ENCODE data around the gene C4orf33.
"Not testable (repeated sequence)": the region's sequence is repeated elsewhere in the genome, so short reads cannot be mapped to it uniquely, and the experiment has no call there.

C4orf33 gene

DNA sequence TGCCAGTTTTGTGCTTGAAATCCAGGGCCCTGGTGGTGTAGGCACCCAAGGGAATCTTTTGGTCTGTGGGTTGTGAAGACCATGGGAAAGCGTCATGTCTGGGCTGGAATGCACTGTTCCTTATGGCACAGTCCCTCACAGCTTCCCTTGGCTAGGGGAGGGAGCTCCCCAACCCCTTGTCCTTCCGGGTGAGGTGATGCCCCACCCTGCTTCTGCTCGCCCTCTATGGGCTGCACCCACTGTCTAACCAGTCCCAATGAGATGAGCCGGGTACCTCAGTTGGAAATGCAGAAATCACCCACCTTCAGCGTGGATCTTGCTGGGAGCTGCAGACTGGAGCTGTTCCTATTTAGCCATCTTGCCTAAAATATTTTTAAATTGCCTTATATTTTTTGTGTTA lies 30.7 kb downstream of the C4orf33 start:
- not testable (repeated sequence) for DNase-seq (ENCODE audit: low read depth in 3 of 3, low spot score in 1 of 3)

DNA sequence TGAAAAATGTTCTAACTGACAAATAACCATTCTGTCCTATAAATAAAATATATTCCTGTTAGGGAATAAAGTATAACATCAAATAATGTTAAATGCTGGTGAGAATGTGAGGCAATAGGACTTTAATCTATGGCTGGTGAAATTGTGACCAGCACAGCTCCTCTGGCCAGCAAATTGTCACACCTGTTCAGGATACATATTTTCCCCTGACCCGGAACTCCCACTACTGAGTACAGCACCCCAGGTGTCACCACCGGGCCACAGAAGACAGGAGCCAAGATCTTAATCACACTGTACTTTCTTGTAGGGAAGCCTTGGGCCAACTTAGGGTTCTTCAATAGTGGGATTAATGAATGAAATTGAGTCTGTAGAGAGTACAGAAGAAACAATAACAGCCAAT lies 33.2 kb downstream of the C4orf33 start:
- DNase-seq (ENCODE audit: low read depth in 3 of 3, low spot score in 1 of 3) = no peak

DNA sequence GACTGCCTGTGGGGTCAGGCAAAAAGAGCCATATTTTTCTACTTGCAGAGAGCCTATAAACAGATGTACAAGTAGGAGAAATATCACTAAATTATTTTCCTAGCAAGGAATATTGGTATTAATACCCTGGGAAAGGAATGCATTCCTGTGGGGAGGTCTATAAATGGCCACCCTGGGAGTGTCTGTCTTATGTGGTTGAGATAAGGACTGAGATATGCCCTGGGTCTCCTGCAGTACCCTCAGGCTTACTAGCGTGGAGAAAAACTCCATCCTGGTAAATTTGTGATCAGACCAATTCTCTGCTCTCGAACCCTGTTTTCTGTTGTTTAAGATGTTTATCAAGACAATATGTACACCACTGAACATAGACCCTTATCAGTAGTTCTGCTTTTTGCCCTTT lies 35.4 kb downstream of the C4orf33 start:
- no peak for DNase-seq (ENCODE audit: low read depth in 3 of 3, low spot score in 1 of 3)

DNA sequence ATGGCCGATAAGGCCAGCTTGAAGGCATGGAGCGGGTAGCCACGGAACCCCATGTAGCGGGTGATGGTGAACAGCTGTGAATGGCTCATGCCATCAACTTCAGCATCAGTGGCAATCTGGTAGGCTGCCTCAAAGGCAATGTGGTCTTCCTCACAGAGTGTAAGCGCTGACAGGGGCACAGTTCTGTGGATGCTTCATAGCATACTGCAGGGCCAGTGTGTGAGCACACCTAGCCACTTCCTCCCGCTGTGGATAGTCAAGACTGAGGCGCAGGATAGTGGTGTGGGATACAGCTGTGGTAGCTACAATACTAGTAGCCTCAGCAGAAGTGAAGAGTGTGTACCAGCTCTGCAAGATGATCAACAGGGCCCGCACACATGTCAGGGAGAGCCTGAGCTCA lies 40.5 kb downstream of the C4orf33 start:
- no peak for DNase-seq (ENCODE audit: low read depth in 3 of 3, low spot score in 1 of 3)

DNA sequence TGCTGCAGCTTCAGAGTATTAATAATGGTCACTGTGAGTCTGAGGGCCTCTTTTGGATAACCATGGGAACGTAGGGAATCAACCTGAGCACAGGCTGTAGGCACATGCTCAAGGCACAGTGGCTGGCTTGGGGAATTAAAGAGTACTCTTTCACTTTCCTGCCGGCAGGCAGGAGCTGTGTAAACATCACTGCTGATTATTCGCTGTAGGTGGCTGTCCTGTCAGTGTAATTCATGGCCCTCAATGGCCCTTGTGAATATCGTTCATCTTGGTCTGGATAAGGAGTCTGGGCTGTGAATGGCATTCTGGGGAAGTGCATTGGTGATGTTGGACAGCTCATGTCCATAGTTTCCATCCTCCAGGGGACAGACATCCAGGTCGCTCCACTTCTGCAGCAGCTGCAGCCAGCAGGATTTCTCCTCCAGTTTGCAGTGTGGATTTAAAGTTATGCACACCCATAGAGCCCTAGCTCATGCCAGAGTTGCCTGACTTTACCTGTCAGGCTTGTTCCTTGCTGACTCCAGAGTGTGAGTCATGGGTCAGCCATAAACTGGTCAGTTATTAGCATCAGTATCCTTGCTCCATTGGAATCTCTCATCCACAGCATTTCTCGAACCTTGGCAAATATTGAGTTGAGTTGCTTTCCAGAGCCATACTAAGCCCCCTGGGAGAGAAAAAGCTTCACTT lies 43.0 kb downstream of the C4orf33 start:
- no peak for DNase-seq (ENCODE audit: low read depth in 3 of 3, low spot score in 1 of 3)

DNA sequence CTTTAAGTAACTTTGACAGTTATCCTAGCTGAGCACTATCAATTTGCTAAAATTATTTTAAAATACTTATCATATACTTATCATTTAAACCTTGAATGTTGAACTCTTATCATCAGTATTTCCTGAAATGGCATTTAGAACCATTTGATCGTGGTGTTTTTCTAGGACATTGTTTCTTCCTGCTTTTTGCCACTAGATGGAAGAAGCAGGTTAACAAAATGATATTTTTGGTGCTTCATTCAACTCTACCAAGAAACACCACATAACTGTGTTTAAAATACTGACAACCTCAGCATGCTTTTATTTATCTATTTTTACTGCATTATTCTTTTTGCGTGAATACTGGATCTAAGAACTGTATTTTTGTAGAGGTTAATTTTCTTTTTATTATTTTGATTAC lies 44.6 kb downstream of the C4orf33 start:
- DNase-seq (ENCODE audit: low read depth in 3 of 3, low spot score in 1 of 3) = no peak

DNA sequence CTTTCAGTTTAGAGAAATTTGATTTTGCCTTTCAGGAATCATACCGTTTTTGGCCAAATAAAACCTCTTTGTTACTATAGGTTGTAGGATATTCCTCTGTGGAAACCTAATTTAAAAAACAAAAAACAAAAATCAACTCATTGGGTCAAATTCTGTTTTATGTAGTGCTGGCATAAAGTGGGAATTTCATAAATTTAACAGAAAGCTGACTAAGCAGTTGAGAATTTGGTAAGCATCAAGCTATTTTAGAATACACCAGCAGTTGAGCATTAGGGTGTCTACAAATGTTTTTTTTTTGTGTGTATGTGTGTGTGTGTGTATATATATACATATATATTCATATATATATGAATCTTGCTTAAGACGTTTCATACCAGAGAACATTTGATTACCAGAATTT lies 47.4 kb downstream of the C4orf33 start:
- no peak for DNase-seq (ENCODE audit: low read depth in 3 of 3, low spot score in 1 of 3)

DNA sequence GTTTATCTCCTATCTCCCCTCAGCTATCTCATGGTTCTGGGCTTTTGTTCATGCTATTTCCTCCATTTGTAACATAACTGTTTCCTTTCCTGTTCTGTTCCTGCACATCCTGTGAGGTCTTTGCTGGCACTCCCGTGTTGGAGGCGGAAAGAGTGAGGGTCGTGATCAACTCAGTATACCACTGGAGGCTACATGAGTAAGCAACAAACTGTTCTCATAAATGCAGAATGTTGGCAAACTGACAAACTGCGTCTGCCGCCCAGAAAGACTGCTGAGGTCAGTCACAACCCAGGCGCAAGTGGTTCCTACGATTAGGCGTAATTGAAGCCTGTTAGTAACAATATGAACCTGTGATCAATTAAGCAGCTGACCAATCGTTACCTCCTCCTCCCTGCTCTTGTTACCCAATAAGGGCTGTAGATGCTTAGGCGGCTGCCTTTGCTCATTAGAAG lies 48.8 kb downstream of the C4orf33 start:
- DNase-seq (ENCODE audit: low read depth in 3 of 3, low spot score in 1 of 3) = no peak

DNA sequence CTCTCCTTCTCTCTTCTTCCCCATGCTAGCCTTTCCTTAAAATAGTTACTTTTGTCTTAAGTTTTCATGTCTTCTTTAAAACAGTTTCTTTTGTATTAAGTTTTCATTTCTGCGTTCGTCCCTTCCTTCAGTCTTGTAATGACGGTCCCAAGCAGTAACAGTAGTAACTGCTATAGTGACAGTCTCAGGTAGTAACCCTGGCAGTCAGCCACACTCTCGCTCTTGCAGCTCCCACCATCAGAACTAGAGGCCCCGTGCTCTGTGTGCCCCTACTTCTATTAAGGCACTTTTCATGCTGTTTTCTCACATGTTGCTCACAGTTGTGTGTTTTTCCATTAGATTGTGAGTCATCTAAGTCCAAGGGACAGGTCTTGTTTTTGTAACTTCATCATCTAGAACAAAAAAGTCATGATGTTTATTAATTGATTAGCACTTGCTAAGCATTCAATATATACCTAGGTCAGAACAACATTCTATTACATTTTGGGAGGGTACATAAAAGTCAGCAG lies 49.3 kb downstream of the C4orf33 start:
- no peak for DNase-seq (ENCODE audit: low read depth in 3 of 3, low spot score in 1 of 3)

DNA sequence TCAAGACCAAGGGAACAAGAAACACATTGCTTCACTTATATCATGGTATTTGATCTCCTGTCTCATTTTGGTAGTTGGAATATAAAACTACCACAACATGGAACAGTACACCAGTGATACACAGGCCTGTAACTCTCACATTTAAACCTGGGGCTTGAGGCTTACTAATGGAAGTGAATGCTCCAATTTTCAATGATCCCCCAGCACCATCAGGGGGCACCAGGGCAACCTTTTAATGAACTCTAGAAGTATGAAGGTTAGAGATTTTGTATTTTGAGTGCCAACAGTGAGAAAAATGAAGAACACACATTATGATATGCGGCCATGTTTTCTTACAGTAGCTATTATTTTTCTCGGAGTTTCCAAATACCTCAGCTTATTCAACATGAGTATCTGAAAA lies 50.7 kb downstream of the C4orf33 start:
- no peak for DNase-seq (ENCODE audit: low read depth in 3 of 3, low spot score in 1 of 3)

DNA sequence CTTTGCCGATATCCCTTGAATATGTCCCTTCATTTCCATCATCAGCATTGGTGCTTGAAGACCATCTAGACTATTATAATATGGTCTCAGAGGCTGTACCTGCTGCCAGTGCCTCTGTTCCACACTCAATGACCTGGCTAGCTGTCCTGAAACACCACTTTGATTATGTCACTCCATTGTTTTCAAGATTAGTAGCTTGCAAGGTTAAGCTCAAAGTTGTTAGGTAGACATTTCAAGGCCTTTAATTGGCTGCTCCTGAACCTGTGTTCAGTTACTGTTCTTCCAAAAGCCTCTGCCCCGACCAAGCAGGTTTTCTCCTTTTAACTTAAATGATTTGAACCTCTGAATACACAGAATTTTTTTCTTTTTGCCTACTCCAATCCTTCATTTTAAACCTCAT lies 52.9 kb downstream of the C4orf33 start:
- no peak for DNase-seq (ENCODE audit: low read depth in 3 of 3, low spot score in 1 of 3)

DNA sequence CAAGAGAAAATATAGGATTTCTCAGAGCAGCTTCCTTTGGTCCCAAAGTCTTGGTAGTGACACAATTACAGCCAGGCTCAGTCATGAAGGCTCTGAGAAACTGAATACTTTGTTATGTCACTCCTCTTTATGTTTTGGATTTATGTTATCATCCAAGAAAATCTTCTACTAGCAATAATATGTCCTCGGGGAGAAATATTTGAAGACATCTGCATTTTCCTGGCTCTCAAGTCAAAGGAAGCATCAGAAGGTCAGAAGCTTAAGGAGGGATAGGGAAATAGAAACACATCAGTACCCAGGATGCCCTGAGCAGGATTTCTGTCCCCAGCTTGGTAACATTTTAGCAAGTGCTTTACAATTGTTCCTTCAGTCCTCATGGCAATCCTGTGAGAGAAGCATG lies 54.0 kb downstream of the C4orf33 start:
- DNase-seq (ENCODE audit: low read depth in 3 of 3, low spot score in 1 of 3) = no peak

DNA sequence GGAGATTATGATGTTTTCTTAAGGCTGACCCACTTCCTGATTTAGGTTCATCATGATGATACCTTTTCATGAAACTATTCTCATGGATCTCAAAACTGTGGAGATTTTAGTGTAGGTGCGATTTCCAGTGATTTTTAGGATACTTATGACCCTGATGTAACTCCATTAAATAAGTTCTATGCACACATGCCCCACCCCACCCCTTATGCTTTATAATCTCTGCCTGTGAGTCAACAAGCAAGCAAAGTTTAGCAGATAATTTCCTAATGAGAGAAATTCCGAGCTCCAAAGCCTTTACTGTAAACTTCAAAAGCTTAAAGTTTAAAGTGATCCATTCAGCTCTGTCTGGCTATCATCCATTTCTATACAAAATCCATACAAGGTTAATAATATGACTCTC lies 56.4 kb downstream of the C4orf33 start:
- no peak for DNase-seq (ENCODE audit: low read depth in 3 of 3, low spot score in 1 of 3)

DNA sequence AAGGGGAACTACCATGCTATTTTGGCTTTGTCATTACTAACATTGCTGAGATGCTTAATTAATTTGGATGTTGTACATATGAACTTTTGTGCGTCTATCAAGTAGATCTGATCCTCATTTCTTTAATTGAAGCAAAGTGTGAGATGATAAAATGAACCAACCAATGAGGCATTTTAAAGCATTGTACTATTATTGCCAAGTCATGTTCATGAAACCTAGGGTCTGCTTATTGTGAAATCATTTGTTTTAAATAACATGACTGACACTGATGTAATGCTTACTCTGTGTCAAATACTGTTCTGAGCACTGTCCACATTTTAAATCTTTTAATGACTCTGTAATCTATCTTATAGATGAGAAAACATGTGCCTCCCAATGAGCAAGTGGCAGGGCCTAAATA lies 57.7 kb downstream of the C4orf33 start:
- DNase-seq (ENCODE audit: low read depth in 3 of 3, low spot score in 1 of 3) = no peak

DNA sequence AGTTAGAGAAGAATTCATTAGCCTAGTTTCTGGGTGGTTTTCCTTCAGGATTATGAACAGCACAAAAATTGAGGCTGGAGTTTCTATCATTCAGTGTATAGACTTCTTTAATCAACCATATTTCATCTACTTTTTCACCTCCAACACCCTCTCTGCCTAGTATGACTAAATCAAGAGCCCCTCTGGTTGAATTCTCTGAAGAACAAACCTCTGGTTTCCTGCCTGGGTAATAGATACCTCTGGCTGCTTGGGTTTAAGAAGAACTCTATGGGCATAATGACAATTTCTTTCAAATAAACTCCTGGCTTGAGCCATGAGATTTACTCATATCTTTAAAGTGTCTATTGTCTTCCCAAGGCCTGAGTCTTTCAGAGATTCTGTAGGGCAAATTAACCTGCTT lies 66.5 kb downstream of the C4orf33 start:
- DNase-seq (ENCODE audit: low read depth in 3 of 3, low spot score in 1 of 3) = no peak

DNA sequence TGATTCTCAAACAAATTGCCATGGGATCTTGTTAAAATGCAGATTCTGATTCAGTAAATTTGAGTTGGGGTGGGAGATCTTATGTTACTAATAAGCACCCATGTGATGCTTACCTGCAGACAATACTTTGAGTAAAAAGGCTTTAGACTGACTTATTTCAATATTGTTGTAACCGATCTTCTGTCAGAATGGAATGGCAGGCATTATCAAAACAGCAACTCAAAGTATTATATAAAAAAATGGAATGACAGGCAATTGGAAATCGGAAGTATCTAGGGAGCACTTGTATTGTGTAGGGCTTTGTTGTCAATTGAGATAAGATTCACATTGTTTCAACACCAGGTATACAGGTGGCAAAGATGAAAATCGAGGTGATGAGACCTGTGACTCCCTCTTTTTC lies 67.5 kb downstream of the C4orf33 start:
- DNase-seq (ENCODE audit: low read depth in 3 of 3, low spot score in 1 of 3) = no peak

DNA sequence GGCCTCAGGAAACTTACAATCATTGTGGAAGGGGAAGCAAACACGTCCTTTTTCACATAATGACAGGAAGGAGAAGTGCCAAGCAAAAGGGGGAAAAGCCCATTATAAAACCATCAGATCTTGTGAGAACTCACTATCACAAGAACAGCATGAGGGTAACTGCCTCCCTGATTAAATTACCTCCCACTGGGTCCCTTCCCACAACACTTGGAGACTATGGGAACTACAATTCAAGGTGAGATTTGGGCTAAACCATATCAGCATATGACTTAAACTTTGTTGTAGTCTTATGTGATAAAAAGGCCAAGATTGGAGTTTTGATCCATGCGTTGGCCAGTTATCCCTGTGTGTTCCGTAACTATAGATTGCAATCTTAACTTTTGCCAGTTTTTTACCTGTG lies 68.3 kb downstream of the C4orf33 start:
- no peak for DNase-seq (ENCODE audit: low read depth in 3 of 3, low spot score in 1 of 3)
